Measurements from ENCODE around the gene PTOV1.

GRCh38 chr19:49863935-49864320 lies 13.0 kb downstream of the PTOV1 start:
- TF ChIP-seq POLR2A (IDR thresholded peaks at IDR 0.05; ENCODE audit: low read depth, low read length) (no peak), SMC3 (IDR thresholded peaks at IDR 0.05; ENCODE audit: low read depth, low read length) (no peak), CTCF (conservative IDR thresholded peaks at IDR 0.05; ENCODE audit: low read depth, low read length) (no peak), MAFK (IDR thresholded peaks at IDR 0.05; ENCODE audit: low read depth, low read length) (no peak)
